Activated CD4-positive, alpha-beta memory T cell treated with anti-CD3 and anti-CD28 coated beads for 36 hours (primary cell): ENCODE measurements around the gene ICAM5. TPM values are rescaled to one million over a fixed set of nuclear protein-coding genes. Genes with fewer than 3 reads are reported as not detected.
"Not testable (repeated sequence)": the region's sequence is repeated elsewhere in the genome, so short reads cannot be mapped to it uniquely, and the experiment has no call there.

Experiments
- CTCF ChIA-PET: fragments of 350-600 bp; sonication (Branson Sonifier 250); formaldehyde crosslinking; loops from one replicate; lab custom pipeline; 2021; ENCODE audit warnings: antibody characterized with exemption, inconsistent platforms; lab: Charles Lee
- POLR2A ChIA-PET: fragments of 350-600 bp; sonication (Branson Sonifier 250); formaldehyde crosslinking; loops from one replicate; lab custom pipeline; 2021; ENCODE audit warnings: antibody characterized with exemption; lab: Charles Lee
- DNase-seq: peaks from one replicate; pipeline ENCODE4 v3.0.0-alpha.2; 2020
- H3K27ac Mint-ChIP-seq: one replicate; pipeline ENCODE4 v1.8.0; 2021; ENCODE audit warnings: mixed read lengths
- H3K27me3 Mint-ChIP-seq: one replicate; pipeline ENCODE4 v1.8.0; 2021; ENCODE audit warnings: mixed read lengths
- H3K36me3 Mint-ChIP-seq: one replicate; pipeline ENCODE4 v1.8.0; 2021; ENCODE audit warnings: mixed read lengths
- H3K4me1 Mint-ChIP-seq: one replicate; pipeline ENCODE4 v1.8.0; 2021; ENCODE audit warnings: low read depth, mixed read lengths
- H3K4me3 Mint-ChIP-seq: one replicate; pipeline ENCODE4 v1.8.0; 2021; ENCODE audit warnings: mild to moderate bottlenecking, mixed read lengths
- H3K9me3 Mint-ChIP-seq: one replicate; pipeline ENCODE4 v1.8.0; 2021; ENCODE audit warnings: mixed read lengths
- intact Hi-C: fragments of 100-400 bp; cut with micrococcal nuclease; formaldehyde crosslinking; loops from one replicate; pipeline ENCODE4 v1.15.1; 2023
- total RNA-seq, 2 experiments: library from RNA; stranded (reverse); gene quantifications; one replicate each; pipeline ENCODE4 v1.2.3, GENCODE V29; 2021

ICAM5 gene, protein sequence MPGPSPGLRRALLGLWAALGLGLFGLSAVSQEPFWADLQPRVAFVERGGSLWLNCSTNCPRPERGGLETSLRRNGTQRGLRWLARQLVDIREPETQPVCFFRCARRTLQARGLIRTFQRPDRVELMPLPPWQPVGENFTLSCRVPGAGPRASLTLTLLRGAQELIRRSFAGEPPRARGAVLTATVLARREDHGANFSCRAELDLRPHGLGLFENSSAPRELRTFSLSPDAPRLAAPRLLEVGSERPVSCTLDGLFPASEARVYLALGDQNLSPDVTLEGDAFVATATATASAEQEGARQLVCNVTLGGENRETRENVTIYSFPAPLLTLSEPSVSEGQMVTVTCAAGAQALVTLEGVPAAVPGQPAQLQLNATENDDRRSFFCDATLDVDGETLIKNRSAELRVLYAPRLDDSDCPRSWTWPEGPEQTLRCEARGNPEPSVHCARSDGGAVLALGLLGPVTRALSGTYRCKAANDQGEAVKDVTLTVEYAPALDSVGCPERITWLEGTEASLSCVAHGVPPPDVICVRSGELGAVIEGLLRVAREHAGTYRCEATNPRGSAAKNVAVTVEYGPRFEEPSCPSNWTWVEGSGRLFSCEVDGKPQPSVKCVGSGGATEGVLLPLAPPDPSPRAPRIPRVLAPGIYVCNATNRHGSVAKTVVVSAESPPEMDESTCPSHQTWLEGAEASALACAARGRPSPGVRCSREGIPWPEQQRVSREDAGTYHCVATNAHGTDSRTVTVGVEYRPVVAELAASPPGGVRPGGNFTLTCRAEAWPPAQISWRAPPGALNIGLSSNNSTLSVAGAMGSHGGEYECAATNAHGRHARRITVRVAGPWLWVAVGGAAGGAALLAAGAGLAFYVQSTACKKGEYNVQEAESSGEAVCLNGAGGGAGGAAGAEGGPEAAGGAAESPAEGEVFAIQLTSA
- 1 to 10 TPM; 1.1 to 1.3 TPM for total RNA-seq

GRCh38 chr19:10289836-10290356 lies at the start of gene ICAM5:
Gene ICAM5, plus strand, starts transcription at chr19:10289952. Its CDS starts 92 bp downstream, at chr19:10290044.
- peaks cover 18% of the 10 kb centered on the region for H3K36me3 Mint-ChIP-seq
- H3K4me1 Mint-ChIP-seq, result peaks cover 74% of the 10 kb centered on the region

DNA sequence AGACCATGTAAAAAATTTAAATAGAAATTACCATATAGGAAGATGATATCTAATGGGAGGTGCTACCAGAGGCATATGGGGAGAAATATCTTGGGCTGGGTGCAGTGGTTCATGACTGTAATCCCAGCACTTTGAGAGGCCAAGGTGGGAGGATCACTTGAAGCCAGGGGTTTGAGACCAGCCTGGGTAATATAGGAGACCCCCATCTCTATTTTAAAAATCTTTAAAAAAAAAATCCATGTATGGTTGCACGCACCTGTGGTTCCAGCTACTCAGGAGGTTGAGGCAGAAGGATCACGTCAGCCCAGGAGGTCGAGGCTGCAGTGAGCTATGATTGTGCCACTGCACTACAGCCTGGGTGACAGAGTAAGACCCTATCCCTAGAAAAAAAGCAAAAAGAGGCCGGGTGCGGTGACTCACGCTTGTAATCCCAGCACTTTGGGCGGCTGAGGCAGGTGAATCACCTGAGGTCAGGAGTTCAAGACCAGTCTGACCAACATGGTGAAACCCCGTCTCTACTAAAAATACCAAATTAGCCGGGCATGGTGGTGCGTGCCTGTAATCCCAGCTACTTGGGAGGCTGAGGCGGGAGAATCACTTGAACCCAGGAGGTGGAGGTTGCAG lies 47.8 kb upstream of the ICAM5 start:
- DNase-seq, H3K4me3 Mint-ChIP-seq, H3K27ac Mint-ChIP-seq, H3K9me3 Mint-ChIP-seq, POLR2A ChIA-PET, H3K27me3 Mint-ChIP-seq, H3K36me3 Mint-ChIP-seq, H3K4me1 Mint-ChIP-seq, intact Hi-C loops: not testable (repeated sequence)
- CTCF ChIA-PET, result interaction anchor here (0.7 to 1.9 kb wide), 2 partner anchors 8 to 123 kb away, joined by 3 to 8 read pairs; no protein-coding TSS in a partner anchor

More at GRCh38 chr19:10289836-10290356, at the start of gene ICAM5:
- CTCF ChIA-PET, result interaction anchor here (0.5 to 6.5 kb wide), 12 partner anchors 12 to 146 kb away, joined by 3 to 57 read pairs (median 5); partner anchors contain the start of genes CDC37 and ICAM1
- peaks cover 67% of the 10 kb centered on the region for H3K27me3 Mint-ChIP-seq
- intact Hi-C loops, result loop anchor here (1.0 to 5.0 kb wide), 2 partner anchors 21 to 277 kb away; partner anchors contain the start of genes CDKN2D and KRI1
- H3K4me3 Mint-ChIP-seq, result peak within 1 kb of the TSS; percentile 68
- POLR2A ChIA-PET, result interaction anchor here (0.5 to 4.0 kb wide), 4 partner anchors 19 to 167 kb away, joined by 3 to 47 read pairs (median 5); partner anchors contain the start of gene ICAM1
- no peaks in the 10 kb centered on the region for H3K9me3 Mint-ChIP-seq
- peak within 1 kb of the TSS; percentile 24 for H3K27ac Mint-ChIP-seq
- DNase-seq, result peak; percentile 51

DNA sequence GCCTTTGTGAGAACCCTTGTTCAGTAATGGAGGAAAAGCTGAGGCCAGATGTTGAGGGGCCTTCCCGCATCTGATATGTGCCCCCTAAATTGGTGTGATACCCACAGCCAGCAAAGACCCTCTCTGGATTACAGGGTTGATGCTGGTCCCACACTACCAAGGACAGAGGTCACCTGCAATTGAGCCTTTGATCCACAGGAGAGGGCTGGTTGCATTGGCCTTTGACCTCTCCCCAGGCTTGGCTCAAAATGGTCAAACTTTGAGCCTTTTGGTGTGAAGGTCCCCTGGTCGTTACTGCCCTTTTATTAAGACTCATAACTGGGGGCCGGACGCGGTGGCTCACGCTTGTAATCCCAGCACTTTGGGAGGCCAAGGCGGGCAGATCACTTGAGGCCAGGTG lies 46.1 kb upstream of the ICAM5 start:
- Mint-ChIP-seq H3K4me3 (no peak overlapping the region), H3K27ac (no peak overlapping the region), H3K27me3 (no peaks in the 10 kb centered on the region), H3K9me3 (no peaks in the 10 kb centered on the region), H3K36me3 (no peaks in the 10 kb centered on the region), H3K4me1 (no peaks in the 10 kb centered on the region)
- DNase-seq, result no peak
- ChIA-PET CTCF (interaction anchor here (1.0 kb wide), 1 partner anchor 15 kb away, joined by 3 read pairs; no protein-coding TSS in a partner anchor), POLR2A (no interaction called here)
- intact Hi-C loops, result no loop called here

GRCh38 chr19:10245189-10245939 lies 44.4 kb upstream of the ICAM5 start:
- H3K4me3 Mint-ChIP-seq, result no peak overlapping the region
- intact Hi-C loops, result no loop called here
- H3K4me1 Mint-ChIP-seq, result peaks cover 3% of the 10 kb centered on the region
- no peaks in the 10 kb centered on the region for H3K36me3 Mint-ChIP-seq
- H3K27ac Mint-ChIP-seq, result no peak overlapping the region
- no peaks in the 10 kb centered on the region for H3K9me3 Mint-ChIP-seq
- POLR2A ChIA-PET, result interaction anchor here (0.6 kb wide), 1 partner anchor 14 kb away, joined by 3 read pairs; the partner anchor contains the start of gene S1PR2
- CTCF ChIA-PET, result no interaction called here
- DNase-seq, result no peak
- no peaks in the 10 kb centered on the region for H3K27me3 Mint-ChIP-seq

DNA sequence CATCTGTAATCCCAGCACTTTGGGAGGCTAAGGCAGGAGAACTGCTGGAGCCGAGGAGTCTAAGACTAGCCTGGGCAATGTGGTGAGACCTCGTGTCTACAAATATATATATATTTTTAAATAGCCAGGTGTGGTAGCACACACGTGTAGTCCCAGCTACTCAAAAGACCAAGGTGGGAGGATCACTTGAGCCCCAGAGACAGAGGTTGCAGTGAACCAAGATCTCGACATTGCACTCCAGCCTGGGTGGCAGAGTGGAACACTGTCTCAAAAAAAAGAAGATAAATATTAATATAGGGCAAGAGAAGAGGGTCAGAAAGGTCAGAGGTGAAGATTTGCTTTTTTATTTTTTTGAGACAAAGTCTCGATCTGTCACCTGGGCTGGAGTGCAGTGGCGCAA lies 43.2 kb upstream of the ICAM5 start:
- no peaks in the 10 kb centered on the region for H3K9me3 Mint-ChIP-seq
- DNase-seq, result no peak
- peaks cover 7% of the 10 kb centered on the region for H3K4me1 Mint-ChIP-seq
- H3K27ac Mint-ChIP-seq, result no peak overlapping the region
- no peaks in the 10 kb centered on the region for H3K27me3 Mint-ChIP-seq
- no peak overlapping the region for H3K4me3 Mint-ChIP-seq
- ChIA-PET CTCF (interaction anchor here (1.6 kb wide), 1 partner anchor 11 kb away, joined by 5 read pairs; no protein-coding TSS in a partner anchor), POLR2A (no interaction called here)
- no peaks in the 10 kb centered on the region for H3K36me3 Mint-ChIP-seq
- intact Hi-C loops, result no loop called here

DNA sequence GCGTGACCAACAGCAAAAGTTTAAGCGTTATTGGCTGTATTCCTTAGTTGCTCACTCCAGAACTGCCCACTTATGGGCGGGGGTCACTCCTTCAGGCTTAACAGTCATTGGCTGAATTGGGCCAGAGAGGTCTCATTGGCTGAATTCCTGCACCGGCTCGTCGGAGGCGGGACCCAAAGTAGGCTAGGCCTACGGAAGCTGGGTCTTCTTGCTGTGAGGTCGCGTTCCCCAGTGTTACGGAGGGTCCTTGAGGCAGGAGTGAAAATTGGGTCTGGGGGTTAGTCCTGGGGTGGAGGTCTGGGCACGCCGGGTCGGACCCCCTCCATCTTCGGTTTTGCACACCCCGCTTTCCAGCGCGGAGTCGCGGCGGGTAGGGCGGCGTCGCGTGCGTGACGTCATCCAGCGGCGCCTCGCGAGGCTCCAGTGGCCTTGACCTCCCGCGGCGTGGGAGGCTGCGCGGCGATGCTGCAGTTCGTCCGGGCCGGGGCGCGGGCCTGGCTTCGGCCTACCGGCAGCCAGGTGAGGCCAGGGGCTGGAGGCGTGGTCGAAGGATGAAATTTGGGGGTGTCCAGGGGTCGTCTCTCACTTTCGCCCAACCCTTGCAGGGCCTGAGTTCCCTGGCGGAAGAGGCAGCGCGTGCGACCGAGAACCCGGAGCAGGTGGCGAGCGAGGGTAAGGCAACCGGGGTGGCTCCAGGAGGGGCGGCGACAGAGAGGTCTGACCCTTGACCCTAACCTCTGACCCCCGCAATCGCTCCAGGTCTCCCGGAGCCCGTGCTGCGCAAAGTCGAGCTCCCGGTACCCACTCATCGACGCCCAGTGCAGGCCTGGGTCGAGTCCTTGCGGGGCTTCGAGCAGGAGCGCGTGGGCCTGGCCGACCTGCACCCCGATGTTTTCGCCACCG lies 37.7 kb upstream of the ICAM5 start, which contains the start of gene MRPL4:
Gene MRPL4 (plus strand): TSS at position 423 of the 903 bp plus-strand sequence. CDS start 40 bp downstream, at position 463.
- peak; percentile 98 for DNase-seq
- no peaks in the 10 kb centered on the region for H3K27me3 Mint-ChIP-seq
- H3K27ac Mint-ChIP-seq, result peak within 1 kb of the TSS; percentile 96
- H3K4me1 Mint-ChIP-seq, result peaks cover 20% of the 10 kb centered on the region
- peaks cover 26% of the 10 kb centered on the region for H3K36me3 Mint-ChIP-seq
- no peaks in the 10 kb centered on the region for H3K9me3 Mint-ChIP-seq
- ChIA-PET CTCF (interaction anchor here (1.2 to 3.5 kb wide), 8 partner anchors 9 to 138 kb away, joined by 3 to 44 read pairs (median 12); partner anchors contain the start of gene ICAM1), POLR2A (interaction anchor here (0.6 to 1.7 kb wide), 4 partner anchors 19 to 58 kb away, joined by 3 to 4 read pairs (median 4); partner anchors contain the start of gene ICAM1)
- peak within 1 kb of the TSS; percentile 97 for H3K4me3 Mint-ChIP-seq
- intact Hi-C loops, result loop anchor here (1.0 to 5.0 kb wide), 5 partner anchors 8 to 177 kb away; partner anchors contain the start of genes DNMT1 and PPAN

GRCh38 chr19:10252707-10253106 lies 37.0 kb upstream of the ICAM5 start:
- peaks cover 20% of the 10 kb centered on the region for H3K4me1 Mint-ChIP-seq
- no peaks in the 10 kb centered on the region for H3K9me3 Mint-ChIP-seq
- DNase-seq, result no peak
- H3K27ac Mint-ChIP-seq, result peak overlapping the region; percentile 96
- H3K27me3 Mint-ChIP-seq, result no peaks in the 10 kb centered on the region
- H3K36me3 Mint-ChIP-seq, result peaks cover 33% of the 10 kb centered on the region
- ChIA-PET CTCF (interaction anchor here (3.2 kb wide), 1 partner anchor 139 kb away, joined by 12 read pairs; no protein-coding TSS in a partner anchor), POLR2A (interaction anchor here (1.7 kb wide), 1 partner anchor 18 kb away, joined by 4 read pairs; the partner anchor contains the start of gene ICAM1)
- peak overlapping the region; percentile 97 for H3K4me3 Mint-ChIP-seq
- intact Hi-C loops, result loop anchor here (5.0 kb wide), 1 partner anchor 145 kb away; the partner anchor contains the start of gene PPAN

DNA sequence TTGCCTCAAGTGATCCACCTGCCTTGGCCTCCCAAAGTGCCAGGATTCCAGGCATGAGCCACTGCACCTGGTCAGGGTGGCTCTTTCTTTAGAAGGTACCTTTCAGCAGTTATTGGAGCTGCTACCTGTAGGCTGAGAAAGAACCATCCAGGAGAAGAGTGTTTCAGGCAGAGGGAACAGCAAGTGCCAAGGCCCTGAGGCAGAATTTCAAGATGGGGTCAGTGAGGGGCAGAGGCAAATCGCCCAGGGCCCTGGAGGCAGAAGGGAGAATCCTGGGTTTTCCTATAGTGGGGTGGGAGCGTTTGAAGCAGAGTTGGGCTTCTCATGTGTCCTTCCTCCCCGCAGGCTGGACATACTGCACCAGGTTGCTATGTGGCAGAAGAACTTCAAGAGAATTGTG lies 35.5 kb upstream of the ICAM5 start:
- Mint-ChIP-seq H3K4me3 (no peak overlapping the region), H3K4me1 (peaks cover 28% of the 10 kb centered on the region), H3K9me3 (no peaks in the 10 kb centered on the region), H3K27me3 (no peaks in the 10 kb centered on the region), H3K36me3 (peaks cover 39% of the 10 kb centered on the region), H3K27ac (no peak overlapping the region)
- ChIA-PET POLR2A (interaction anchor here (0.8 to 1.3 kb wide), 2 partner anchors 59 to 134 kb away, joined by 3 read pairs; partner anchors contain the start of gene DNMT1), CTCF (interaction anchor here (0.6 to 2.1 kb wide), 3 partner anchors 50 to 135 kb away, joined by 3 to 5 read pairs (median 5); no protein-coding TSS in a partner anchor)
- no peak for DNase-seq
- intact Hi-C loops, result loop anchor here (5.0 kb wide), 1 partner anchor 147 kb away; the partner anchor contains the start of gene PPAN

GRCh38 chr19:10255358-10255757 lies 34.4 kb upstream of the ICAM5 start:
- peaks cover 39% of the 10 kb centered on the region for H3K36me3 Mint-ChIP-seq
- H3K4me3 Mint-ChIP-seq, result no peak overlapping the region
- intact Hi-C loops, result no loop called here

More at GRCh38 chr19:10255358-10255757, 34.4 kb upstream of the ICAM5 start:
- H3K27me3 Mint-ChIP-seq, result no peaks in the 10 kb centered on the region
- CTCF ChIA-PET, result interaction anchor here (0.6 to 2.1 kb wide), 2 partner anchors 134 to 145 kb away, joined by 3 to 5 read pairs; no protein-coding TSS in a partner anchor
- H3K4me1 Mint-ChIP-seq, result peaks cover 35% of the 10 kb centered on the region
- H3K27ac Mint-ChIP-seq, result peak overlapping the region; percentile 24
- DNase-seq, result no peak
- H3K9me3 Mint-ChIP-seq, result no peaks in the 10 kb centered on the region
- POLR2A ChIA-PET, result no interaction called here
